GM12892 (cell line): ENCODE measurements around the gene DNMT3A.

ENCODE experiments used
- POLR2A ChIP-seq: IDR thresholded peaks from 2 replicates; pipeline ENCODE4 v1.6.1; 2011; ENCODE audit warnings: low read depth, low read length, control low read depth
- POLR2AphosphoS5 ChIP-seq: IDR thresholded peaks from 2 replicates; pipeline ENCODE4 v1.6.1; 2011; ENCODE audit warnings: low read depth, low read length, control low read depth

DNA sequence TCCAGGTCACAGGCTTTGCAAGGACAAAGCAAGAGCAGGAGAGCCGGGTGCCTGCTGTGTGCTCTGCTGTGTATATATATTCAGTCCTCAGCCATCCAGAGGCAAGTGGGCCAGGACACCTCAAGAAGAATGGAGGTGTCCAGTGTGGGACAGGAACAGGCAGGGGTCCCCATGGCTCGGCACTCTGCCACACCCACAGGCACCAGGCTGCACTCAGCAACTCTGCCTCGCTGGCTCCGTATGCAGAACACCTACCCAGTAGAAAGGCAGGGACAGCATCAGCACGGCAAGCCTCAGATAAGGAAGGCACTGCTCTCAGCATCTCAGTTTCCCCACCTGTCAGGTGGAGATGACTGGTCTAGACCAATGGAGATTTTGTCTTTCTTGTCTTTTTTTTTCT is 57.8 kb downstream of the DNMT3A start:
- TF ChIP-seq POLR2AphosphoS5 (no peak), POLR2A (no peak)
